ENCODE measurements around the gene CTAGE9.
"Not testable (repeated sequence)": the region's sequence is repeated elsewhere in the genome, so short reads cannot be mapped to it uniquely, and the experiment has no call there.

Gene CTAGE9

DNA sequence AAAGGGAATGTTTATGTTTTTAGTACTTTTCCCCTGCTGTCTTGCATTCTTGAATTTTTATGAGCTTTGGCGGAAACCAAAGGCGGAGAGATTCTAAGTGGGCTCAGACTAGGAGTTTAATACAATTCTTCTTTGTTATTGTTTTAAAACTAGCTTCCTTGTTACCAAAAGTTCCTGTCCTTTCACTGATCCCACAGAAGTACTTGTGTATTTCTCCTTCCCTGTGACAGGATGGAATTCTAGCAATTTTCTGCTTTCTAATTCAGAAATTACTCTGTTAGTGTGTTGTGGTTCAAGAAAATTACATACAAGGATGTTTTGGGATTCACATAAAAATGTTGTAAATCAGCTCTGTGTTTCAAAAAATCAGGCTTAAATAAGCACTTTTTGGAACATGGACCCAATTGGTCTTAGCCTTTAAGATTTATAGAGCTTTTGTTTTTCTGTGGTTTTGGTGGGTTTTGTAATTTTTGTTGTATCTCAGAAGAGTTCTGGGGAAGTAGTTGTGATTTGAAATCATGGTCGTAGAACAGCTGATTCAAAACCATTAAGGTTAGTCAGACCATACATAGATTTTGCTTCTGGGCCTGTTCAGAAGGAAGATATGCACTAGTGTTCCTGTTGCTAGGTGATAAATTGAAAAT lies 17.6 kb upstream of the CTAGE9 start:
- no peak for DNase-seq (ENCODE audit: low read depth in 2 of 2)
- TF ChIP-seq, protein P1, sequence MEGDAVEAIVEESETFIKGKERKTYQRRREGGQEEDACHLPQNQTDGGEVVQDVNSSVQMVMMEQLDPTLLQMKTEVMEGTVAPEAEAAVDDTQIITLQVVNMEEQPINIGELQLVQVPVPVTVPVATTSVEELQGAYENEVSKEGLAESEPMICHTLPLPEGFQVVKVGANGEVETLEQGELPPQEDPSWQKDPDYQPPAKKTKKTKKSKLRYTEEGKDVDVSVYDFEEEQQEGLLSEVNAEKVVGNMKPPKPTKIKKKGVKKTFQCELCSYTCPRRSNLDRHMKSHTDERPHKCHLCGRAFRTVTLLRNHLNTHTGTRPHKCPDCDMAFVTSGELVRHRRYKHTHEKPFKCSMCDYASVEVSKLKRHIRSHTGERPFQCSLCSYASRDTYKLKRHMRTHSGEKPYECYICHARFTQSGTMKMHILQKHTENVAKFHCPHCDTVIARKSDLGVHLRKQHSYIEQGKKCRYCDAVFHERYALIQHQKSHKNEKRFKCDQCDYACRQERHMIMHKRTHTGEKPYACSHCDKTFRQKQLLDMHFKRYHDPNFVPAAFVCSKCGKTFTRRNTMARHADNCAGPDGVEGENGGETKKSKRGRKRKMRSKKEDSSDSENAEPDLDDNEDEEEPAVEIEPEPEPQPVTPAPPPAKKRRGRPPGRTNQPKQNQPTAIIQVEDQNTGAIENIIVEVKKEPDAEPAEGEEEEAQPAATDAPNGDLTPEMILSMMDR (IDR thresholded peaks at IDR 0.05; ENCODE audit: low read depth, low read length), result no peak
- H3K4me3 ChIP-seq (replicated peaks in 1 of 2; ENCODE audit: low read depth in 2 of 2, low read length in 2 of 2), result no peak overlapping the region

DNA sequence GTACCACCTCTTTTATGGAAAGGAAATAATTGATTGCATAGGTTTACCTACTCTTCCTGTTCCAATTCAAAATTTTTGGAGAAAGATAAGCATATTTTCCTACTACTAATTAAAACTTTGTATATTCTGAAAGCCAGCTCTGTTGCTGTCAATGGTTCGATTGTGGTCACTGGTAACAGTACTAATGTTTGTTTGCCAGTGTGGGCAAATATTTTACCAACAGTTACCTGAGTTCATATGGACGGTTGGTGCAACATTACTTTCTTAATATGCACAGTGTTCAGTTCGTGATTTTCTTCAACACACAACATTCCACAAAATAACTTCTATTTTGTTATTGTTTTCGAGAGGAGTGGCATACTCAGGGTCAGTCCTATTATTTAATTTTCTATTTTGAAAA lies 17.1 kb upstream of the CTAGE9 start:
- no peak overlapping the region for H3K4me3 ChIP-seq (replicated peaks in 1 of 2; ENCODE audit: low read depth in 2 of 2, low read length in 2 of 2)
- no peak for DNase-seq (ENCODE audit: low read depth in 2 of 2)
- TF ChIP-seq, protein P1 (IDR thresholded peaks at IDR 0.05; ENCODE audit: low read depth, low read length), result no peak

DNA sequence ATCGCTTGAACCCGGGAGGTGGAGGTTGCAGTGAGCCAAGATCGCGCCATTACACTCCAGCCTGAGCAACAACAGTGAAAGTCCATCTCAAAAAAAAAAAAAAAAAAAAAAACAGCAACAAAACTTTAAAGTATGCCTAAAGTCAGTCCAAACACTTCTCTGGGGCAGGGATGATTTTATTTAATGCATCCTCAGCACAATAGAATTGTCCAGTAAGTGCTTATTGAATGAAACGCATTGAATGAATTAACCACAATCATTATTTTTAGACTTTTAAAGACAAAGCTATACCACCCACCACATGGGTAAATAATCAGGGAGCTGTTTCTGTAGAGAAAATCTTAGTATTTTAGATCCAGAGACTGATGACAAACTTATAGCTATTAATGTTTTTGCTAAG lies 16.6 kb upstream of the CTAGE9 start:
- DNase-seq (ENCODE audit: low read depth in 2 of 2), result no peak
- TF ChIP-seq, protein P1 (IDR thresholded peaks at IDR 0.05; ENCODE audit: low read depth, low read length), result no peak
- no peak overlapping the region for H3K4me3 ChIP-seq (replicated peaks in 1 of 2; ENCODE audit: low read depth in 2 of 2, low read length in 2 of 2)

DNA sequence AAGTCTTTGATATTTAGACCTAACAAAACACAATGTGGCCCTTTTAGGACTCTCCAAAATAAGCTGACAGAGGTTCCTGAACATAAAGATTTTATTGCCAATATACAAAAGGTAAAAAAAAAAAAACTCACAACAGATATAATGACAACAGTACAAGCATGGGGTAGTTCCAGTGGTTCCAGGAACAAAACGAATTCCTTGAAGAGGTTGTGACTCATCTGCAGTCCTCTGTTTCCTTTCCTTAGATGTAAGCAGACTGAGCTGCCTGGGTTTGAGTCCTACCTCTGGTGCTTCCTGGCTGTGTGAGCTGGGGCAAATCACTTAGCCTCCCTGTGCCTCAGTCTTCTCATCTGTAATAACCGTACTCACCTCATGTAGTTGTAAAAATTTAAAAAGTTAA lies 13.3 kb upstream of the CTAGE9 start:
- peak in 1 of 2 donors; percentile 23 for DNase-seq (ENCODE audit: low read depth in 2 of 2)
- H3K4me3 ChIP-seq (replicated peaks in 1 of 2; ENCODE audit: low read depth in 2 of 2, low read length in 2 of 2), result no peak overlapping the region
- TF ChIP-seq, protein P1 (IDR thresholded peaks at IDR 0.05; ENCODE audit: low read depth, low read length), result no peak

DNA sequence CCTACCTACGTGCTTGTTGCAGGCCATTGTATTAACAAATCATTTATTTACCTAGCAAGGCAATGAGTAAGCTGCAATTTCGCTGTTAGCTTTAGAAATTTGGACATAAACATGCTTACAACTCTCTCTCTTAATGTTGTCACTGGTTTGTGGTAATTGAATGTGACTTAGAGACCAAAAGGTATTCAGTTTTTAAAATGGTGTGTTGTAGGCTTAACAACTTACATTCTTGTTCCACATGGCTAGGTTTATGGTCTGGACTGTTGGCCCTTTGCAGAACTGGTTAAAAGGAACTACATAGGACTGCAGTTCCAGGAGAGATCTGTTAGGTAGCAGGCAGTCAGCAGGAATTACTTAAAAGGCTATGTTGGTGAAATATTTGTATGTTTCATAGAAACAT lies 10.3 kb upstream of the CTAGE9 start:
- no peak for DNase-seq (ENCODE audit: low read depth in 2 of 2)
- TF ChIP-seq, protein P1 (IDR thresholded peaks at IDR 0.05; ENCODE audit: low read depth, low read length), result no peak
- H3K4me3 ChIP-seq (replicated peaks in 1 of 2; ENCODE audit: low read depth in 2 of 2, low read length in 2 of 2), result no peak overlapping the region

DNA sequence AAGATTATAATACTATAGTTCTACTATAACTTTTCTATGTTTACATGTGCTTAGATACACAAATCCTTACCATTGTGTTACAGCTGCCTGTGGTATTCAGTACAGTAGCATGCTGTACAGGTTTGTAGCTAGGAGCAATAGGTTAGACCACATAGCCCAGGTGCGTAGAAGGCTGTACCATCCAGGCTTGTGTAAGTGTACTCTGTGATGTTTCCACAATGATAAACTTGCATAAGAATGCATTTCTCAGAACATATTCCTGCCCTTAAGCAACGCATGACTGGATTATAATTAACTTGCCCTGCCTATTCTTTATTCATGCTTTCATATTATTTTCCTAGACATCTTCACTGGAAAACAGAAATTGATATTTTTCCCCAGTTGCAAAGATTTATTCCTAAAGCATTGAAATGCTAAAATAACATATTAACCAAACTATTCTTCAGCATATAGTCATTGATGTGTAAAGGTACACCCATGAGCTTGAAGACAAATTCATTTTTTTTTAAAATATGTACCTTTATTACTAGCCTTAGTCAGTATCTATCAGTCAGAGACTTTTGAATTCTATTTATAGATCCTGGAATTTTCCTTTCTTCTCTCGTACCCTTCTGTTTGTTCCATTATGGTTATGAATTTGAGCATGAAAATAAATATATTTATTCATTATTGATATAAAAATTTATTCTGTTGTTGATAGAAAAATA lies 7.2 kb upstream of the CTAGE9 start:
- H3K4me3 ChIP-seq (replicated peaks in 1 of 2; ENCODE audit: low read depth in 2 of 2, low read length in 2 of 2), result no peak overlapping the region
- TF ChIP-seq, protein P1 (IDR thresholded peaks at IDR 0.05; ENCODE audit: low read depth, low read length), result no peak
- DNase-seq (ENCODE audit: low read depth in 2 of 2), result no peak

DNA sequence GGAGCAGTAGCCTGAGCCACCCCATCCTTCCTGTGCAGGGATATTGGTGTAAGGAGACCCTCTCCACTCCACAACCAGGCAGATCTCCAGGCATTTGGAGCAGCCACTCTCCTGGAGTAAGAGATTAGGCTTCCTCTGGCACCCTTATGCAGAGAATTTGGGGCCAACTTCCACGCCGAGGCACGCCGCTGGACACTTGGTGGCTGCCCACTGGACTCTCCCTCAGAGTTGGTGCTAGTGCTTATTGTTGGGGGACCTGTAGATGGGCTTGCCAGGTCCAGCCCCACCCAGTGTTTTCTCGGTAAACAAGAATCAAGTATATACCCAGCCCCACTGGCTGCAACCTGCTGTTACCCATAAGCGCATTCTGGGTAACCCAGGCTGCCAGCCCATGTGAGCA lies 4.8 kb upstream of the CTAGE9 start:
- DNase-seq (ENCODE audit: low read depth in 2 of 2); H3K4me3 ChIP-seq (replicated peaks in 1 of 2; ENCODE audit: low read depth in 2 of 2, low read length in 2 of 2): not testable (repeated sequence)

DNA sequence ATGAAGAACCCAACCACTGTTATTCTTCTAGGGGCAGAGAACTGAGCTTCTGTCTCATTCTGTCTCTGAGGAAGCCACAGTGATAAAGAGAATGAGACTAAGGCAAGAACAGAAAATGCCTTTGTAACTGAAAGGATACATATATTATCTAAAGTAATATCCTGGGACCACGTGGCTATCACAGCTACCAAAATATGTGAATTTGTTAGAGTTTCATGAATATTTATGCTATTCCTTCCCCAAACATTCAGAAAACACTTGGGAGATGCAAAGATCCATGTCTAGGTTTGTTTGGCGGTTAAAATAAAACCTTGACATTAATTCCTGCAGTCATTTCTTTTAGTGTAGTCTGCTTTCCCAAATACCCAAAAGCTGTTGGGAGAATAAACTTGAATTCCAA lies 6.9 kb downstream of the CTAGE9 start:
- not testable (repeated sequence) for DNase-seq (ENCODE audit: low read depth in 2 of 2); H3K4me3 ChIP-seq (replicated peaks in 1 of 2; ENCODE audit: low read depth in 2 of 2, low read length in 2 of 2)

DNA sequence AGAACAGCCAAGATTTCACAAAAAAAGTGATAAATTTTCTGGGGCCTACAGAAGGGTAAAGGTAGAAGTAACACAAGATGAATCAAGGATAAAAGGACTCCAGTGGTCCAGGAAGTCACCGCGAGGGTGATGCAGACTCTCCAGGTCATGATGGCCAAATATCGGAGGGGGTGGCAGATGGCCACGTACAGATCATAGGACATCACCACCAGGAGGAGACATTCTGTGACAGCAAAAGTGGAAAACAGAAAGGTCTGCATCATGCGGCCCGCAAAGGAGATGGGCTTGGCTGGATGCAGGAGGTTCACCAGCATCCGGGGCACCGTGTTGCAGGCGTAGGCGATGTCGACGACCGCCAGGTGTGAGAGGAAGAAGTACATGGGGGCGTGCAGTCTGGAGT lies 10.0 kb downstream of the CTAGE9 start:
- DNase-seq (ENCODE audit: low read depth in 2 of 2); H3K4me3 ChIP-seq (replicated peaks in 1 of 2; ENCODE audit: low read depth in 2 of 2, low read length in 2 of 2): not testable (repeated sequence)
